IMR-90 (cell line): Measurements from ENCODE around the gene AKT3. TPM values are rescaled to one million over a fixed set of nuclear protein-coding genes. Genes with fewer than 3 reads are reported as not detected.

Experiments used
- ATAC-seq: fragments of 200-7000 bp; cut with Tn5 transposase; 2 replicates; pipeline ENCODE4 v1.9.1; 2020; ENCODE audit warnings: low read depth, mild to moderate bottlenecking, moderate library complexity
- BruUV-seq: library from RNA; stranded (reverse); fragments of 400-500 nt; replicated peaks from 2 replicates; lab custom pipeline; 2021; lab: Mats Ljungman, UMichigan
- CTCF ChIA-PET: fragments of 300-600 bp; formaldehyde crosslinking; extraction: SDS; loops from one replicate; lab custom pipeline; 2021; ENCODE audit warnings: antibody characterized with exemption; lab: Yijun Ruan, JAX
- POLR2A ChIA-PET: fragments of 300-600 bp; sonication (Branson Sonifier 250); formaldehyde crosslinking; loops from one replicate; lab custom pipeline; 2022; ENCODE audit warnings: antibody characterized with exemption; ENCODE audit not compliant: unreplicated experiment; lab: Charles Lee
- DNase-seq: peaks from one replicate; pipeline ENCODE4 v3.0.0; 2013
- H2AFZ ChIP-seq: replicated peaks from 2 replicates; pipeline ENCODE3; 2013; ENCODE audit warnings: low read length, mild to moderate bottlenecking; ENCODE audit not compliant: poor library complexity
- H2AK5ac ChIP-seq: 2 replicates; pipeline ENCODE4 v1.6.1; 2013; ENCODE audit warnings: low read depth, low read length, inconsistent platforms
- H2AK9ac ChIP-seq: replicated peaks from 2 replicates; pipeline ENCODE3; 2013; ENCODE audit warnings: mild to moderate bottlenecking, low read depth, low read length, moderate library complexity; ENCODE audit not compliant: poor library complexity
- H2BK120ac ChIP-seq: 2 replicates; pipeline ENCODE4 v1.6.1; 2013; ENCODE audit warnings: low read depth, low read length, inconsistent platforms
- H2BK15ac ChIP-seq: 3 replicates; pipeline ENCODE4 v1.6.1; 2013; ENCODE audit warnings: low read depth, low read length, inconsistent platforms
- H2BK20ac ChIP-seq: 2 replicates; pipeline ENCODE4 v1.6.1; 2013; ENCODE audit warnings: low read depth, mild to moderate bottlenecking, inconsistent platforms, low read length, moderate library complexity
- H2BK5ac ChIP-seq: 2 replicates; pipeline ENCODE4 v1.6.1; 2013; ENCODE audit warnings: mild to moderate bottlenecking, low read depth, low read length, inconsistent platforms; ENCODE audit not compliant: poor library complexity, severe bottlenecking
- H3K14ac ChIP-seq: replicated peaks from 2 replicates; pipeline ENCODE4 v1.6.1; 2013; ENCODE audit warnings: low read depth, low read length, inconsistent platforms
- H3K18ac ChIP-seq: 2 replicates; pipeline ENCODE4 v1.6.1; 2013; ENCODE audit warnings: low read depth, low read length, control low read depth
- H3K23ac ChIP-seq: 2 replicates; pipeline ENCODE4 v1.6.1; 2013; ENCODE audit warnings: low read depth, low read length, inconsistent platforms
- H3K27ac ChIP-seq: 2 replicates; pipeline ENCODE4 v1.5.1; 2013; ENCODE audit warnings: mild to moderate bottlenecking, control low read depth, low read length; ENCODE audit not compliant: insufficient read depth
- H3K27me3 ChIP-seq: 2 replicates; pipeline ENCODE4 v1.6.1; 2013; ENCODE audit warnings: low read length; ENCODE audit not compliant: control insufficient read depth, insufficient read depth
- H3K36me3 ChIP-seq: 2 replicates; pipeline ENCODE4 v1.6.1; 2013; ENCODE audit warnings: low read length, mixed read lengths; ENCODE audit not compliant: control insufficient read depth, insufficient read depth
- H3K4ac ChIP-seq: 2 replicates; pipeline ENCODE4 v1.6.1; 2013; ENCODE audit warnings: low read depth, low read length, inconsistent platforms
- H3K4me1 ChIP-seq: 2 replicates; pipeline ENCODE4 v1.6.1; 2013; ENCODE audit warnings: low read length, mixed read lengths; ENCODE audit not compliant: control insufficient read depth, insufficient read depth
- H3K4me2 ChIP-seq: 2 replicates; pipeline ENCODE4 v1.6.1; 2013; ENCODE audit warnings: low read depth, mild to moderate bottlenecking, control low read depth, low read length, moderate library complexity
- H3K4me3 ChIP-seq: 2 replicates; pipeline ENCODE4 v1.5.1; 2013; ENCODE audit warnings: low read depth, mild to moderate bottlenecking, control low read depth, low read length, moderate library complexity; ENCODE audit not compliant: insufficient read depth
- H3K56ac ChIP-seq: 2 replicates; pipeline ENCODE4 v1.6.1; 2013; ENCODE audit warnings: low read length, inconsistent platforms; ENCODE audit not compliant: insufficient read depth; ENCODE audit errors: extremely low read depth
- H3K79me1 ChIP-seq, 2 experiments: 2 replicates each; pipeline ENCODE4 v1.6.1; 2013; ENCODE audit warnings: low read length in 2 of 2, inconsistent platforms in 1 of 2, low read depth in 1 of 2
- H3K9ac ChIP-seq: 2 replicates; pipeline ENCODE4 v1.6.1; 2013; ENCODE audit warnings: low read depth, low read length, control low read depth
- H3K9me1 ChIP-seq: 2 replicates; pipeline ENCODE4 v1.6.1; 2013; ENCODE audit warnings: low read length, inconsistent platforms; ENCODE audit not compliant: insufficient read depth
- H3K9me3 ChIP-seq: 2 replicates; pipeline ENCODE4 v1.6.1; 2013; ENCODE audit warnings: low read length; ENCODE audit not compliant: control insufficient read depth, insufficient read depth
- H4K20me1 ChIP-seq: 2 replicates; pipeline ENCODE4 v1.6.1; 2013; ENCODE audit warnings: low read length, inconsistent platforms; ENCODE audit not compliant: insufficient read depth
- H4K5ac ChIP-seq: 2 replicates; pipeline ENCODE4 v1.6.1; 2013; ENCODE audit warnings: mild to moderate bottlenecking, low read depth, low read length, control low read depth
- H4K8ac ChIP-seq, 2 experiments: 2 replicates each; pipeline ENCODE4 v1.6.1; 2013; ENCODE audit warnings: low read depth in 2 of 2, low read length in 2 of 2, control low read depth in 1 of 2, inconsistent platforms in 1 of 2
- H4K91ac ChIP-seq: 2 replicates; pipeline ENCODE4 v1.6.1; 2013; ENCODE audit warnings: low read depth, low read length, inconsistent platforms; ENCODE audit not compliant: insufficient read depth
- BHLHE40 ChIP-seq: fragments of 150-350 bp; IDR thresholded peaks from 2 replicates; pipeline ENCODE4 v1.6.1; 2016; ENCODE audit warnings: mild to moderate bottlenecking, low read depth, low read length
- CEBPB ChIP-seq: IDR thresholded peaks from 2 replicates; pipeline ENCODE4 v1.6.1; 2012; ENCODE audit warnings: low read depth, low read length, improper control_type of control experiment
- FOS ChIP-seq: fragments of 150-350 bp; IDR thresholded peaks from 2 replicates; pipeline ENCODE4 v1.6.1; 2016; ENCODE audit warnings: low read depth, low read length
- MAFK ChIP-seq: IDR thresholded peaks from 2 replicates; pipeline ENCODE4 v1.6.1; 2012; ENCODE audit warnings: low read depth, low read length, improper control_type of control experiment
- SMC3 ChIP-seq: fragments of 150-350 bp; IDR thresholded peaks from 2 replicates; pipeline ENCODE4 v1.6.1; 2016; ENCODE audit warnings: low read depth, mild to moderate bottlenecking, antibody characterized with exemption, low read length, moderate library complexity
- WGBS, 2 experiments: methylation state at CpG; one replicate each; pipeline versions ENCODE4 v1.1.5 to v1.1.7; 2013; ENCODE audit warnings: missing lambda C conversion rate in 2 of 2; ENCODE audit not compliant: insufficient read length in 1 of 2; ENCODE audit errors: extremely low coverage in 2 of 2; 5-methylcytosine and 5-hydroxymethylcytosine counted together
- dilution Hi-C: fragments of 300-500 bp; cut with HindIII; formaldehyde crosslinking; loops from one replicate; pipeline ENCODE4 v1.14.3; 2018; ENCODE audit warnings: low sequenced_read_pairs; ENCODE audit not compliant: unreplicated experiment
- in situ Hi-C: fragments of 300-500 bp; cut with MboI; formaldehyde crosslinking; loops from 3 replicates; pipeline ENCODE4 v1.14.3; 2019; ENCODE audit warnings: low sequenced_read_pairs, inconsistent platforms, mixed read lengths
- intact Hi-C: fragments of 100-400 bp; cut with micrococcal nuclease; formaldehyde crosslinking; loops from 2 replicates; pipeline ENCODE4 v1.10.0; 2022
- polyA plus RNA-seq, 3 experiments: library from polyadenylated mRNA; depleted of rRNA; stranded (reverse); fragments of >200 nt; gene quantifications; 2 replicates each; pipeline ENCODE4 v1.2.3, GENCODE V29; 2012; ENCODE audit warnings: low replicate concordance in 1 of 3
- total RNA-seq: library from RNA; depleted of rRNA; stranded (reverse); fragments of >200 nt; gene quantifications from 2 replicates; pipeline ENCODE4 v1.2.3, GENCODE V29; 2012
- TF ChIP-seq, protein P1 (sequence below): fragments of 150-350 bp; IDR thresholded peaks from 2 replicates; pipeline ENCODE4 v1.6.1; 2017; ENCODE audit warnings: mild to moderate bottlenecking, antibody characterized with exemption, low read length, low read depth

The AKT3 gene
- total and polyA plus RNA-seq, 2 of the 4 experiments (the other 2 are of a cell fraction) = 15.2 to 19.4 TPM

DNA sequence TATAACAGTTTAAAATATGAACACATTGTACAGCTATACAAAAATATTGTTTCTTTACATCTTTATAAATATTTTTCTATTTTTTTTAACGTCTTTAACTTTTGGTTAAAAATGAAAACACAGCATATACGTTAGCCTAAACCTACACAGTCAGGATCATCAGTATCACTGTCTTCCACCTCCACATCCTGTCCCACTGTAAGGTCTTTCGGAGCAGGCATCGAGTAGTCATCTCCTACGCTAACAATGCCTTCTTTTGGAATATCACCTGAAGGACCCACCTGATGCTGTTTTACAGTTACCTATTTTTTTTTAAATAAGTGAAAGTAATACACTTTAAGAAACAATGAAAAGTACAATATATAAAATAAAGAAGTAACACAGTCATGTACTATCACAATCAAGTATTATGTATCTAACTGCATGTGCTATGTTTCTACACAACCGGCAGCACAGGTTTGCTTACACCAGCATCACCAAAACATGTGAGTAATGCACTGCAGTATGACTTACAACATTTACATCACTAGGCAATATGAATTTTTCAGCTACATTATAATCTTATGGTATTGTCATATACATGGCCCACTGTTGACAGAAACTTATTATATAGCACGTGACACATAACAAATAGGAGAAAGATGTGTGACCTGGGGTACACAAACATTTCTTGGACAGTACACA is 254.4 kb downstream of the AKT3 start:
- Histone ChIP-seq H3K14ac (peak overlapping the region; percentile 58; the same call in 1 of the 2 replicates), H3K4me1 (peaks cover 4% of the 10 kb centered on the region), H3K9ac (no peak overlapping the region), H2AK9ac (no peak overlapping the region), H4K5ac (no peak overlapping the region; the same call in 1 of the 2 replicates), H2BK120ac (peak overlapping the region; percentile 54; the same call in 1 of the 2 replicates), H3K56ac (no peak overlapping the region), H3K23ac (no peak overlapping the region), H4K8ac (peak overlapping the region in 1 of 2 experiments; percentile 74; a peak in 1 of 4 replicates), H2BK15ac (peak overlapping the region; percentile 69; the same call in 1 of the 3 replicates), H2BK20ac (0 out of 2 replicates have a peak overlapping the region, but pooled peaks have one; percentile 61), H3K4me3 (no peak overlapping the region), H3K9me1 (peaks cover 11% of the 10 kb centered on the region), H3K4ac (peak overlapping the region; percentile 56; the same call in 1 of the 2 replicates), H4K91ac (peak overlapping the region; percentile 66; the same call in 1 of the 2 replicates), H3K27me3 (no peaks in the 10 kb centered on the region), H3K9me3 (no peaks in the 10 kb centered on the region), H2AK5ac (peak overlapping the region; percentile 90), H3K36me3 (peaks cover 2% of the 10 kb centered on the region; the same call in 1 of the 2 replicates), H3K4me2 (peak overlapping the region; percentile 37; the same call in 1 of the 2 replicates), H3K18ac (peak overlapping the region; percentile 92; the same call in 1 of the 2 replicates), H4K20me1 (no peaks in the 10 kb centered on the region), H3K79me1 (peaks cover 15 to 20% of the 10 kb centered on the region in 2 experiments), H3K27ac (no peak overlapping the region), H2AFZ (no peak overlapping the region), H2BK5ac (peak overlapping the region; percentile 41)
- BruUV-seq = no TSS peak
- ChIA-PET CTCF (interaction anchor here (0.5 kb wide), 1 partner anchor 29 kb away, joined by 5 read pairs; no protein-coding TSS in a partner anchor), POLR2A (no interaction called here)
- WGBS, 2 experiments = 67% methylated on average over 1 of the region's 7 CpGs; no CpG with 5 or more reads in 1 of the 2 experiments
- peak; percentile 89 for DNase-seq
- intact Hi-C loops = no loop called here
- in situ Hi-C loops = no loop called here
- ATAC-seq = peak; percentile 61
- dilution Hi-C loops = no loop called here
- peak; percentile 39 for TF ChIP-seq MAFK
- 0 out of 2 replicates have a peak, but pooled peaks have one; percentile 15 for TF ChIP-seq FOS
- no peak for TF ChIP-seq SMC3
- TF ChIP-seq, protein P1, sequence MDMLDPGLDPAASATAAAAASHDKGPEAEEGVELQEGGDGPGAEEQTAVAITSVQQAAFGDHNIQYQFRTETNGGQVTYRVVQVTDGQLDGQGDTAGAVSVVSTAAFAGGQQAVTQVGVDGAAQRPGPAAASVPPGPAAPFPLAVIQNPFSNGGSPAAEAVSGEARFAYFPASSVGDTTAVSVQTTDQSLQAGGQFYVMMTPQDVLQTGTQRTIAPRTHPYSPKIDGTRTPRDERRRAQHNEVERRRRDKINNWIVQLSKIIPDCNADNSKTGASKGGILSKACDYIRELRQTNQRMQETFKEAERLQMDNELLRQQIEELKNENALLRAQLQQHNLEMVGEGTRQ = no peak
- peak; percentile 72 for TF ChIP-seq CEBPB
- TF ChIP-seq BHLHE40 = peak; percentile 70; the same call in 1 of the 2 replicates
